ENCODE measurements around the gene CLEC16A.

CLEC16A gene

DNA sequence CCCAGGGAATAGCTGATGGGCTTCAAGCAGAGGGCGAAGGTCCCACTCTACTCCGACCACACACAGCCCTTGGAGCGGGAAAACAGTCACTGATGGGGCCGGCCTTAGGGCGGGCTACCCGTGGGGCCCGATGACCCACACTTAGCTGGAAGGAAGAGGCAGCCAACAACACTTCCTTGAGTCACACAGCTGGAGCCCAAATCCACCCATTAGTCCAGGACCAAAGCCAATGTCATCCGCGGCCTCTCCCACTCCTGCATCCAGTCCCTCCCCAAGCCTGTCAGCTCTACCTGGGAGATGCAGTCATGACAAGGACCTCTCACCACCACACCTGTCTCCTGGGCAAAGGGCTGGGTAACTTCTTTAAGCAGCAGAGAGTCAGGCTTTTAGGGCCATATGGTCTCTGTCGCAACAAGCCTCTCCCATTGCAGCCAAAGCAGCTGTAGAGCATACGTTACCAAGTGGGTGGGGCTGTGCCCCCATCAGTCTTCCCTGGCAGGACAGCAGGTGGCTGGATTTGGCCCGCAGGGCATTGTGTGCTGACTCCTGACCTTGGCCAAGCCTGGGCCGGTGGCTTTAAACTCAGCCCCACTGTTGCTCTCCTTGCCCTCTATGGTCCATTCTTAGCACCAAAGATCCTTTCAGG lies 200.9 kb downstream of the CLEC16A start:
- no peak for DNase-seq

DNA sequence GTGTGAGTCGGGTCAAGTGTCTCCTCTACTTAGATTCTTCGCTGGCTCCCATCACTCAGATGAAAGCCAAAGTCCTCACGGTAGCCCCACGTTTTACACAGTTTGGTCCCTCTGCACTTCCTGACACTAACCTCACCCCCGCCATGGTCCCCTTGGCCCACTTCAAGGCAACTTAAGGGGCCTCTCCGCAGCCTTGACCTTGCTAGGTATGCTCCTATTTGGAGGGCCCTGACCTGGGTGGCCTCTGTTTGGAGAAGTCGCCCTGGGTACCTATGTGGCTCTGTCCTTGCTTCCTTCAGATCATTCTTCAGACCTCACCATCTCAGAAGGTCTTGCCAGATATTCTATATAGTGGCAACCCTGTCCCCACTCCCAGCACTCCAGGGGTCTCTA lies 201.5 kb downstream of the CLEC16A start:
- no peak for DNase-seq

DNA sequence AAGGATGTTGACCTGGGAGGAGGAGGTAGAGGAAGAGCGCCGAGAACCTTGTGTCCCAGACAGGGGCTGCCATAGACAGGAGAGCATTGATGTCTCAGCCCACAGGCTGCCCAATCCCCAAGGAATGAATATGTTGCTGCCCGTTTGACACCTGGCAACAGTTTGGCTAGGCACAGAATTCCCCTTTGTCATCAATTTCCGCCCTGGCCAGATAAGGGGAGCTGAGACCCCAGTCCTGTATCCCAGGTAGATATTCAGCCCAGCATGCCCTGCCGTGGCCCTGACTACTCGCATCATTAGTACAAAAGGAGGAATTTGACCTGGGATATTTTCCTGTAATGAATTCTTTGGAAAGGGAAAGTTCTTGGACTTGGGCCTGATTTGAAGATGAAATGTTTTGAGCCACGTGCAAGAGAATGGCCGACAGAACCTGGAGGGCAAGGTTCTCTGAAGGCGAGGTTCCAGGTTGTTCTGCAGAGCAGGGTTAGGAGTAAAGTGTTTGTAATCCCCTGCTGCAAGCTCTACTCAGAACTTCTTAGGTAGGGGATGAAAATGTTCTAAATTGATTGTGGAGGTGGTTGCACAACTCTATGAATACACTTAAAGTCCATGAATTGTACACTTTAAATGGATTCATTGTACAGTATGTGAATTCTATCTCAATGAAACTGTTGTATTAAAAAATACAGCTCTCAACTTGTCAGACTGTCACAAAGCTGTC lies 202.8 kb downstream of the CLEC16A start:
- DNase-seq, result no peak

DNA sequence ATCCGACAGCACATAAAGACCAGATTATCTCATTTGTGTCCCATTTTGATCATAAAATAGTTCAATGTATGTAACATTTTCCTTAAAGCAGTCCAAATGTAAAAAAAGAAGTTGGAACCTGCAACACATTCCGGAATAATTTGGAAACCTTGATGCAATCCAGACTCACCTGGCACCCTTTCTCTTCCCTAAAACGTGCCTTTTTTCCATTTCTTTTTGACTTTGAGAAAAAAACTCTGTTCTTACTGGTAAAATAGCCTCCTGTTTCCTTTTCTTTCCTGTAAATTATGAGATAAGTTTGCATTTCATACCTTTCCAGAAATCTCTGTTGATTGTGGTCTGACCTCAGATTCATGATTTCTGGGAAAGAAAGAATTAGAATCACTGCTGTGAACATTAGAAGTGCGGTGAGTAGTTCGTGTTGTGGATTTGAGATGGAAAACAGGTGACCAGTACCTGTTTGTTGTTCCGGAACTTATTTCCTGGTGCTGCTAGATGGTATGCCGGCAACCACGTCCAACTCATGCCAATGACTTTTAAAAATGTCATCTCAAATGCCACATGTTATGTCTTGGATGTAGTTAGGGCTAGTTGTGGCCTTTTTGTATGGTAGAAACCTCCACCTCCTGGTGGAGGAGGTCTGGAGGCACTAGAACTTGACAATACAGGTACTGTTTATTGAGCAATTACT lies 203.5 kb downstream of the CLEC16A start:
- DNase-seq, result no peak

DNA sequence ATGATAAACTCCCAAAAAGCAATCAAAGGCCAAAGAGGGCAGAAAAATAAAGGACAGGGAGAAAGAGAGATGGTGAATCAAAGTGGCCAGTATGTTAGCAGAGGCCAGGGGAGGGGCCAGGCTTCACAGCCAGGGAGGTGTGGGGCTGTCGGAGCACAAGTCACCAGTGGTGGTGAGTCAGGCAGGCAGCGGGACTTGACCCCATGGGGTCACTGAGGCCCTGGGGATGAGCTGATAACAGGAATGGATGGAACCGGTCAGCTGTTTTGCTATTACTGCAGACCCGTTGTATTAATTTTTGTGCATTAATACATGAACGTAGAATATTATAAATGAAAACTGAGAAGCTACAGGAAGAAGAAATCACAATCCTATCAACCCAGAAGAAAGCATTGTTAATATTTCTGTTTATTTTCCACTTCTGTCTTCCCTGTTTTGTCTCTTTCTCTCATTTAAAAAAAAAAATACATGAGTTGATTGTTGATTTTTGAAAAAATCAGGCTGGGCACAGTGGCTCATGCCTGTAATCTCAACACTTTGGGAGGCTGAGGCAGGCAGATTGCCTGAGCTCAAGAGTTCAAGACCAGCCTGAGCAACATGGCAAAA lies 204.8 kb downstream of the CLEC16A start:
- DNase-seq, result no peak

DNA sequence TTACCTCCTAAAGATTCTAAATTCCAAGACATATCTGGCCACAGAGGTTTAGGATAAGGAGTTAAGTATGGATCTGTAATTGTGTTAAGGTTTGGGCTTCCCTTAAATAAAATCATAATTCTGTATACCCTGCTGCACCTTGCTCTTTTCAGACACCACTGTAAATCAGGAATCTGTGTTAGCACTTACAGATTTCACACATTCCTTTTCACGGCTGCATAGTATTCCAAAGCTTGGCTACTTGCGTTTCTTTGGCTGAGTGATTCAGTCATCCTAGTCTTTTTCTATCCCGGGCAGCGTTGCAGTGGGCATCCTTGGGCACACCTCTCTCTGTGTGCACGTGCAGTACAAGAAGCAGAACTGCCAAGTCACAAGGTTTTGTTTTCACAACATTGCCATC lies 205.8 kb downstream of the CLEC16A start:
- DNase-seq, result no peak

DNA sequence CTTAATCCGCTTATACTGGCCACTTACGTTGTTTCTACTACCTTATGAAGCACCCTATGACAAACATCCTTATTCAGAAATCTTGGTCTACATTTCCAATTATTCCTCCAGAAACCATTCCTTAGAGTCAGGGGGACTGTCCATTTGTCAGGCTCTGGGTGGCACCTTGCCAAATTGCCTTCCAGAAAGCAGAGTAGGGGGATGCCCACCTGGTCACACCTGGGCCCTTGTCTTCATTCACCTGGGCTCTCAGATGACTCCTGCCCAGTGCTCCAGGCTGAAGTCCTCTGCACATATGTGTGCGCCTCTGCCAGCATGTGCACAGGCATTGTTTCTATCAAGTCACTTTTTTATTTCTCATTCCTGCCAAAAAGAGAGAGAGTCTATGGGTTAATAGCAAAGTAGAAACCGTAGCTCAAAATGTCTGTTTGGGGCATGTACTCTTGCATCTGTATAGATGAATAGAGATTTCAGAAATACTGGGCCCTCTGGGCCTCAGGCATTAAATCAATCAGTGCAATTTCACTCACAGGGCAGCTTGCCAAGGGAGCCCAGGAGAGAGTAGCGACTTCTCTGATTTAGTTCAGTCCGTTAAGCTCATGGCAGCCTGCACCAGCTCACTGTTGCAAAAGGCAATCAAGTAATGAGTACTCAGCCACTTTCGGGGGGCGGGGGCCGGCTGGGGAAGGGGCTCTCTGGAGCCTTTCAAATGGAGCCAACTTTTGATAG lies 207.0 kb downstream of the CLEC16A start:
- no peak for DNase-seq

DNA sequence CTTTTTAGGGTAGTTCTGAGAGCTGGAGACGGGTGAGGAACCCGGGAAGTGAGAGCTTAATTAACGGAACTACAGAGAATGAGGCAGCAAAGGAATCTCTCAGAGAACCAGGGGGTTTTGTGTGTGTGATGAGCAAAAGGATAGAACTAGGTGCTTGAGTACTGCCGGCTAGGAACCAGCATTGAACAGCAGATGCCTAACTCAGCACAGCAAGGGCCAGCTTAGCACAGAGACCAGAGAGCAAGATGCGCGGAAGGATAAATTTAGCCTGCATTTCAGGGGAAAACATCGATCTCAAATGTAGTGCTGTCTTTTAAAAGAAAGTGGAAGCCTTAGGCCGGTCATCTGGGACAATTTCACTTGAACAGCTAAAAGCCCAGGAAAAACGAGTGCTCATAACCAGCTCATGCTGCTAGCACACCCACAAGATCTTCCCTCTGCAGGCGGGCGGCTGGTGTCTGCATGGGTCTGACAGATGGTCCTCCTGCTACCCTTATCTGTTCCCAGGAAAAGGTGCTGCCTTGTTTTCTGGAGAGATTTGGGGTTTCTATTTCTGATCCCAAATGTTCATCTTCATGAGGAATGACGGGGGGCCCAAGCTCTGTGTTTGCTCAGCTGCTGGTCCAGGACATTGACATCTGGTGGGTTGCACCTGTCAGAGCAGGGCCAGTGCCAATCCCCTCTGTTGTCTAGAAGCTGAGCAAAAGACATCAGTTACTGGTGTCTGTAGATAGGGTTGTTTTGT lies 207.7 kb downstream of the CLEC16A start:
- no peak for DNase-seq

DNA sequence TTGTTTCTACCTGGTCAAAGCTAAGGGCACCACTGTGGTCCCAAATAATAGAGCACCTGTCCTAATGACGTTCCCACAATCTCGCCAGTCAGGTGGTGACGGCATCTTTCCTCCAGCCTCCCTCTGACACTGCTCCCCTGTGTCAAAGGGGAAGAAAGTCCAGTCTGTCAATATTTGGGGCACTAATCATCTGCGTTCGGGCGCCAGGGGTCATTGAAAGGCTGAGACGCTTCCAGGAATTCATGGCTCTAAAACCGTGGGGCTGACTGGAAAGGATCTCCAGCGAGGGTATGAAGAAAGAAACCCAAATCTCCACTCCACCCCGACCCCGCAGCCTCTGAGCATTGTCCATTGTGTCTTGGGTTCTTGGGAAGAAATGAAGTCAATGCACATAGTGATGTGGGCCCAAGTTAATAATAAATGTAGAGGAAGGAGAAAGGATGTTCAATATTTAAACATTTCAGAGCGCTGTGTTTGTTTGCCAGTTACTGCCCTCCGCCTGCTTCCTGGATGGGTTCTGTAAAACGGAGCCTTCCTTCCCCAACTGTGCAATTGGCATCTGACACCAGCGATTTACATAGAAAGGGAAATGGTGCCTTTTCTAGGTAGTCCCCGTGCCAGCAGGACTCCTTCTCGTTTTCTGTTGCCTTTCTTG lies 208.4 kb downstream of the CLEC16A start:
- DNase-seq, result no peak

DNA sequence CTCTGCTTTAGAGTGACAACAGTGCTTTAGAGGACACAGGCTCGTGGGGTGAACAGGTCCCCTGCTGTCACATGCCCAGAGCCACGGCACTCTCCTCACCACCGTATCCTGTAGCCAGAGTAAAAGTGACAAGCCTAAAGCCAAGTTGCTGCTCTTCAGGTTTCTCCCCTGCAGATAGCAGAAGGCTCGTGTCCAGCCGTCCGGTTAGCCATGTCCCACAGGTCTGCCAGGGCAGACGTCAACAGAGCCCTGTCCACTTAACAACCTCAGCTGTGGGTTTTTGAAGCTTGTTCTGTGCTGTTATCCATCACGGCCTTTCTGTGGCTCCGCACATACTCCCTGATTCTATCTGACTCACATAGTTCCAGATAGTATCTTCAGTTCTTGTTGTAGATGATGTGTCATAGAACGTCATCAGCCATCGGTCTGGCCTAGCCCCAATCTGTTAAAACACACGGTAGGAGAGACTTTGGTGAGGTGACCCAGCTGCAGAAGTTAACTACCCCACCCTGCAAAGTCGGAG lies 211.0 kb downstream of the CLEC16A start:
- DNase-seq, result no peak

DNA sequence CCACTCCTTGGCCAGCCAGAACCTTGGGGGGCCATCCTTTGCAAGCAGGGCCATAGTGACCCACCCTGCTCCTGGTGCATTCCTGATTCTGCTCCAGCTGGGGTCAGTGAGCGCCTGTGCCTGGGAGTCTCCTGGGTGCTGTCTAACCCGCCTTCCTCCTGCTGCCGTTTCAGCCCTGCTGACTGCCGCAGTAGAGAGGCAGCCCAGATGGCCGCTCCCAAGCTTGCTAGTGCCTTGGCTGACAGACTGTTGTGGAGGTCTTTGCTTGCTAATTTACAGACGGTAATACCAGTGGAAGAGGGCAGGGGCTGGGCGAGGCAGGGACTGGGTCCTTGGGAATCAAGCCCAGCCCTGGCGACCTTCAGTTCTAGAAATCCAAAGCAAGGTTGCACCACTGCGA lies 212.0 kb downstream of the CLEC16A start:
- no peak for DNase-seq

DNA sequence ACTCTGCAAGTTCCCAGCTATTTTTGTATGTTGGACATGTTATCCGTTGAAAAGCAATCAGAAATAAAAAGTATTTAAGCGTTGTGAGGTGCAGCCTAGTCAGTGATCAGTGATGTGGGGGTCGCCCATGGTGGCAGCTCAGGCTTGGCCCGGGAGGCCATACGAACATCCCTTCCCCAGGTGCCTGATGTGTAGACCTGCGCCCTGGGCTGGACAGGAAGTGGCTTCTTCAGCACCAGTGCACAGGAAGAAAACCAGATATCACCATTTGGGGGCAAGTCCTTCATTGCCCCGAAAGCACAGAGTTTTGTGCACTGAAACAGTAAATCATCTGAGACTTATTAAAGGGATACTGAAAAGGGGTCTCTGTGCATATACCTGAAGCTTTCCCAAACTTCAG lies 212.8 kb downstream of the CLEC16A start:
- no peak for DNase-seq

DNA sequence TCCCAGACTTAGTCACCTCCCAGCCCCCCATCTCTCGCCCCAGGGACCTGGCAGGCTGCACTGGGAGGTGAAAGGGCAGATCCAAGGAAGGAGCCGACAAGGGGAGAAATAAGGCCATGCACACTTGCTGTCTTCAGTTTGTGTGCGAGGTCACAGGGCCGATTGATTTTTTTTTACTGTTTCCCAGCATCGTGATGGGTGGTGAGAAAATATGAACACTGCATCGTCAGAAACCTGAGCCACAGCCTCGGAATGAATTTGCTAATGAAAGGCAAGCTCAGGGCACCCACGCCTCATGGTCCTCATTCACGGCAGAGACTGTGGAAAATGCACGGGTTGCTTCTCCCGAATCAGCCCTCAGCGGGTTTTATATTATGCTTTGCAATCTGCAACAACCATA lies 213.7 kb downstream of the CLEC16A start:
- DNase-seq, result no peak

DNA sequence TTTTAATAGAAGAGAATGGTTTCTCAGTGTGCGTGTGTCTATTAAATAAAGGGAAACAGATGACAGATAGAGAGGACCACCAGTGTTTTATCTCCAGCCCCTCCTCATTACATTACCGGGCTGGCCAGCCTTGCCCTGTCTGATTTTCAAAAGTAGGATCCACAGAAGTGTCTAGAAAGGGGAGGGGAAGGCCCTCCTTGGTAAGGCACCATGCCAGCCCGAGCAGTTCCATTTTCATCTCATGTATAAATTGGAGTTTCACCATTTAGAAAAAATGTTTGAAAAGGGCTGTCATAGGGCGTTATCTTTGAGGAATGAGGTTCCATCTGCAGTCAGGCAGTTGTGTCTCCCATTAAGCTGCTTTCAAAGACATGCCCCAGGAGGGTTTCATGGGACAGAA lies 214.9 kb downstream of the CLEC16A start:
- no peak for DNase-seq

DNA sequence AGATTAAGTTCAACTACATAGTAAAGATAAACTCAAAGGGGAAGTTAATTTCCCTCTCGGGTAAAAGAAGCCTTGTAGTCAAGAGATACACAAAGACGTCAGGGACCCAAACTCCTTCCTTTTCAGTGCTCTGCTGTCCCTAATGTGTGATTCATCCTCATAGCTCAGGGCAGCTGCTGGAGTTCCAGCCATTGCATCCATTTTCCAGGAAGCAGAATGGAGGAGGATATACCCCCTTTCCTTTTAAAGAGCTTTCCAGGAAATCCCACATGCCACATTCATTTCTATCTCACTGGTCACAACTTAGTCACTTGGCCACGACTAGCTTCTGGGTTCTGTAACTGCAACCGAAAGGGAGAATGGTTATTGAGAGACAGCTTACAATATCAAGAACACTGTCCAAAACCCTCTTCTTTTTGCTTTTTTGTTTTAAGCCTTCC lies 216.3 kb downstream of the CLEC16A start:
- DNase-seq, result no peak

DNA sequence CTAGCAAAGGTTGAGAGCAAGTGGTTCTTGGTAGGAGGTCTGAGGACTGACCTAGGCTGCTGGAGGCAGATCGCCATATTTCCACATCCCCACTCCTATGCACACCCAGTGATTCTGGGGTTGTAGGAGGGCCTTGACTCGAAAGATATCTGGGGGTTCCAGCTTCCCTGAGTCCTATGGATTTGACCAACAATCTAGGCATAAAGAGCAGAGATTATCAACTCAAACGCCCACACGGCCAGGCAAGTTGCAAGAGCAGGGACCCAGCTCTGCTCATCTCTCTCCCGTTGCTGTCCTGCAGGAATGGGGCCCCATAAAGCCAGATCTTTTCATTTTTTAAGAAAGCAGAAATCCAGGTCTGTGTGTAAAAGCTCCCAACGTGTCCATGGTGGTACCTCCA lies 217.1 kb downstream of the CLEC16A start:
- no peak for DNase-seq

DNA sequence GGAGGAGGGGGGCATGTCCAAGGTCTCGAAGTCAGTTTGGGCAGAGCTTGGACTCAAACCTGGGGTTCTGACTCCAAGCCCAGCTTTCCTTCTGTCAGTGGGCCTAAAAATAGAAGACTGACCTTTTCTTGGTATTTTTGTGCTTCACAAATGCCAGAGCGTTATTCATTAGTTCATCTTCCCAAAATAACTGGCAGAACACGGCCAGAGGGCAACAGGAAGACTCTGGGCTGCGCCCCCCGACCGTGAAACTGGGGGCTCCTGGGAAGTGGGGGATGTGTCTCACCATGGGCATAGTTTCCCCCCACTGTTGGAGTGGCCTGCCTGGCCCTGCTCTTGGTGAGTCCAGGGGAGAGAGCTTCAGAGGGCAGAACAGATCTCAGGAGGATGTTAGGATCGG lies 217.6 kb downstream of the CLEC16A start:
- DNase-seq, result no peak

DNA sequence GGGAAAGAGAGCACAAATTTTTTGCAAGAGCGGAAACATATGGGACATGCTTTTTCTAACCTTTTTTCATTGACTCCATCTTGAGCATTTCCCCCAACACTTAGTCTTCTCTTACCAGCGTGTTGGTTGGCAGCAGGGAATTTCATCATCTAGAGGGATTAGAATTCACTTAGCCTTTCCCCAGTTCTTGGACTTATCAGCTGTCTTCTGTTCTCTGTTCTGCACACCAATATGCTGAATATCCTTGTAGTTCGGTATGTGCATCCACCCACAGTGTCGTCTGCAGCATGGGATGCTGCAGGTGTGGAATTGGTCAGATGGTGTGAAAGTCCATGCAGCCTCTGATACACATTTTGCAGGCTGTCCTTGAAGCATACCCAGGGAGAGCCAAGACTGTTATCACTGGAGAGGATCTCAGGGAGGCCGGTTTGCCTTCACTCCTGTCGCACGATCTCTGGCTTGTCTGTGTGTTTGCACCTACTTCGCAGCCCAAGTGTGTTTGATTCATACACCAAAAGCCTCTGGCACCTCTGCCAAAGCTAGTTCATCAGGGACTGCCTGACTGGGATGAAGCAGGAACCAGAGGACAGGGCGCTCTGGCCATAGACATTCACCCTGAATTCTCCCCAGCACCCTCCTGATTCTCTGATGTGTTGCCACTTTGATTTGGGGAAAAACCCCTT lies 218.4 kb downstream of the CLEC16A start:
- DNase-seq, result no peak

DNA sequence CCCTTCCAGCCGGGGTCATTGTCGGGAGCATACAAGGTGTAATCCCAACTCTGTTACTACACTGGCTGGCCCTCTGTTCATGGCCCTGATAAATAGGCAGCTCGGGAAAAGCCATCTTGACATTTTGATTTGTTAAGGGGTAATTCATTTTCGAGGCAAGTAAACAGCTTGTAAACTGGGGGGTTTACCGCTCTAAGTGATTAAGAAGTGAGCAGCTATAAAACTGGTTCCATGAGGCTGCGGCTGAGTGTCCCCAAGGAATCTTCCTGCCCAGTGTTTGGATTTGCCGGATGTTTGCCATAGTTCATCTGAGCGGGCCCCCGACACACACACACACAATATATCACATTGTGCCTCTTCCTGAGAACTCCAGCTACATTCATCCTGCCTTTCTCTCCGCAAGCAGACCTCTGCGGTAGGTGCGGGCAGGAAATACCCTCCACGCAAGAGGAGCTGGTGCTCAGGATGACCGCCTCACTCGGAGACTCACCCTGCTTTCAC lies 219.4 kb downstream of the CLEC16A start:
- no peak for DNase-seq

DNA sequence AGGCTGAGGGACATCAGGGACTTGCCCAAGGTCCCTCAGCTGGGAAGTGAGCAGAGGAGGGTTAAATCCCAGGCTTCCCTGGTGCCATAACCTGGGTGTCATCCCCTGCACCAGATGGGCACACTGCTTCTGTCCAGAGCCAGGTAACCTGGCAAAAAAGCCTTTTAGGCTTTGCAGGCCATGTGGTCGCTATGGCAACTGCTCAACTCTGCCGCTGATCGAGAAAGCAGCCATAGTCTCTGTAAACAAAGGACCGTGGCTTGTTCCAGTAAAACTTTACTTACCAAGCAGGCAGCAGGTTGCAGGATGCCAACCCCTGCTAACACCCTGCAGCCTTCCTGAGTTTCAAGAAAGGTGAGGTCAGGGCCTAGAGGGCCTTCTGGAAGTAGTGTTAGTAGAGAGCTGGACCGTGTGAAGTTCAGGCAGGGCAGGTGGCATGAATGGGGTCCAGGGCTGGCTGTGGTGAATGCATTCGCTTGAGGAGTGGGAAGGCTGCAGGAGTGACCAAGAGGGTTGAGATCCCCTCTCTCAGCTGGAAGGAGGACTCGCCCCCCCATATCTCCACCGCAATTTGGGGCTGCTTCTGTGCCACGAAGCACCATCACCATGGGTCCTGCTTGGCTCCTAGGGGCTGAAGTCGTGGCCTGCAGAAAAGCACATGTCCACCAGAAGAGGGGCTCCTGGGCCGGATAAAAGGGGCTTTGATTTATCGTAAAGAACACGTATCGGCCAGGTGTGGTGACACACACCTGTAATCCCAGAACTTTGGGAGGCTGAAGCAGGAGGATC lies 220.3 kb downstream of the CLEC16A start:
- DNase-seq, result no peak

All from fibroblast of skin of scalp (primary cell).